HG03064 (cell line): ENCODE results near the gene DLX6.
"Not testable (repeated sequence)": the region's sequence is repeated elsewhere in the genome, so short reads cannot be mapped to it uniquely, and the experiment has no call there.

ENCODE experiments used
- ATAC-seq: cut with Tn5 transposase; IDR thresholded peaks from one replicate; pipeline ENCODE4 v1.9.1; 2021; ENCODE audit warnings: low read depth; ENCODE audit not compliant: unreplicated experiment

DLX6 gene

GRCh38 chr7:97021747-97022490 lies 16.6 kb downstream of the DLX6 start:
- no peak for ATAC-seq

- ATAC-seq, result no peak
These were observed 17.3 kb downstream of the DLX6 start for GRCh38 chr7:97022491-97023306.

- ATAC-seq, result no peak
These were observed 19.1 kb downstream of the DLX6 start, which contains the start of gene DLX5 for GRCh38 chr7:97024209-97025129. Gene DLX5 (minus strand): TSS chr7:97024831. CDS start chr7:97024623, 208 bp downstream.

- no peak for ATAC-seq
These were observed 19.8 kb downstream of the DLX6 start for GRCh38 chr7:97025130-97025499.

- ATAC-seq, result no peak
These were observed 20.8 kb downstream of the DLX6 start for GRCh38 chr7:97025983-97026714.

- ATAC-seq, result no peak
These were observed 21.5 kb downstream of the DLX6 start for GRCh38 chr7:97026715-97027426.

- ATAC-seq, result peak; percentile 73
These were observed 22.3 kb downstream of the DLX6 start for GRCh38 chr7:97027427-97028234.

GRCh38 chr7:97034213-97034852 lies 29.0 kb downstream of the DLX6 start:
- not testable (repeated sequence) for ATAC-seq

- no peak for ATAC-seq
These were observed 34.2 kb downstream of the DLX6 start for GRCh38 chr7:97039374-97040065.

- no peak for ATAC-seq
These were observed 37.9 kb downstream of the DLX6 start for GRCh38 chr7:97043281-97043680.
